ENCODE measurements around the gene CLRN1. TPM values are rescaled to one million over a fixed set of nuclear protein-coding genes. Genes with fewer than 3 reads are reported as not detected.

CLRN1 gene
- total RNA-seq, 1 experiment from 2014 or later = not detected

- no peak for DNase-seq (ENCODE audit: low spot score)
Measured at GRCh38 chr3:150975992-150976368, 3.5 kb upstream of the CLRN1 start.

- DNase-seq (ENCODE audit: low spot score) = no peak
Measured at GRCh38 chr3:150975086-150975991, 2.8 kb upstream of the CLRN1 start.

GRCh38 chr3:150970665-150971324 lies 1.7 kb downstream of the CLRN1 start:
- DNase-seq (ENCODE audit: low spot score) = peak; percentile 64

DNA sequence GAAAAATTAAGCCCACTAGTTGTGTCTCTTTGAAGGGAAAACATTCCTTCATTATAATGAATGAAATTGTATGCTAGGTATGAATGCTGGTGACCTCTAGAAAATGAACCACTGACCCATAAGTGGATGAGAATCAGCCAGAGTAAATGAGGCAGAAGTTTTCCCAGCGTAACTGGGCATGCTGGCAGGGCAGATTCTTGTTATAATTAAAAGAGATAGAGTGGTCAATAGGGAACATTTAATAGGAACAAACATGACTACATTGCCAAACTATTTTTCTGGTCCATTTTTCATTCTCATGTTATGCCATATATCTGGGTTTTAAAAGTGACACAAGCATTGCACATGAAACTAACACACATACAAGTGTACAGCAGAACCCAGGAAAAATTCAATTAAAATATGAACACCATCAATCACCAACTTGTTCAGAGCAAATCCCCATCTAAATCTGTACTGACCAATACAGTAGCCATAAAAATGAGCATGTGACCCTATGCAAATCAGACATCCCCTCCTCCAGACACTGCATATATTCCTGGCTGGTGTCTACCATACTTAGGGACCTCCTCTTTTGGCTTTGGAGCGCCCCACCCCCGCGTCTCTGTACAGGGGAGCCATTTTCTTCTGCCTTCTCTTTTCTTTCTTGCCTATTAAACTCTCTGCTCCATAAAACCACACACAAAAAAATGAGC lies 4.0 kb downstream of the CLRN1 start:
- DNase-seq (ENCODE audit: low spot score) = no peak

GRCh38 chr3:150965436-150965835 lies 7.1 kb downstream of the CLRN1 start:
- DNase-seq (ENCODE audit: low spot score) = no peak

- DNase-seq (ENCODE audit: low spot score) = no peak
Measured at GRCh38 chr3:150961949-150962348, 10.6 kb downstream of the CLRN1 start.

GRCh38 chr3:150960708-150961684 lies 11.5 kb downstream of the CLRN1 start:
- no peak for DNase-seq (ENCODE audit: low spot score)

DNA sequence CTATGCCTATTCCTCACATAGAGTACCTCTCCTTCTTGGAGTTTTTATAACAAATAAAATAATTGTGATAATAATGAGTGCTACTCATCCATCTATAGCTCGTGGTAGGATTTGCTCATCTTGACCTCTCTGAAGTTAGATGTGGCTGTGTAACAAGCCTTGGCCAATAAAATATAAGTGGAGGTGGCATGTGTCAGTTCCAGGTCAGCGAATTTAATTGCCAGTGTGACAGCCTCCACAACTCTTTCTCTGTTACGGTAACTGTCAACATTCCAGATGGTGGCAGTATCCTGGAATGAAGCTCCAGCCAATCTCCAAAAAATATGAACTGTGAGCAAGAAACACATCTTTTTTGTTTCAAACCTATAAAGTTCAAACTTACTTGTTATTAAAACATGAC lies 13.8 kb downstream of the CLRN1 start:
- no peak for DNase-seq (ENCODE audit: low spot score)

DNA sequence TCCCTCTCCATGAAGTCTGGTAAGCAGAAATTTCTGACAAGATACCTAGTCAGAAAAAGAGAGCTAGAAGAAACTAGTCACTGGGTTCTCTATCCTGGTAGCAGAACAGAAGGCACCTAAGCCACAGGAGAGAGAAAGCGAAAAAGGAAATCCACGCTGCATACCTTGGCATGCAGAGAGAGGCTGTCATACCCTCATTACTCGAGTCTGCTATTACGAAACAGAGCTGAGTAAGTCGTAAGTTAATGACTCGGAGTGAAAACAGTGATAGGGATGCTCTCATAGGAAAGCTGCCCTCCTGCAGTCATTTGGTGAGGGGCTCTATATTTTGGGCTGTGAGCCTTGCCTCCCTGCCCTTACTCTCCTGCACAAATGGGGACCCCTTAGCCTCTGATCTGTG lies 16.2 kb downstream of the CLRN1 start:
- peak; percentile 73 for DNase-seq (ENCODE audit: low spot score)

DNA sequence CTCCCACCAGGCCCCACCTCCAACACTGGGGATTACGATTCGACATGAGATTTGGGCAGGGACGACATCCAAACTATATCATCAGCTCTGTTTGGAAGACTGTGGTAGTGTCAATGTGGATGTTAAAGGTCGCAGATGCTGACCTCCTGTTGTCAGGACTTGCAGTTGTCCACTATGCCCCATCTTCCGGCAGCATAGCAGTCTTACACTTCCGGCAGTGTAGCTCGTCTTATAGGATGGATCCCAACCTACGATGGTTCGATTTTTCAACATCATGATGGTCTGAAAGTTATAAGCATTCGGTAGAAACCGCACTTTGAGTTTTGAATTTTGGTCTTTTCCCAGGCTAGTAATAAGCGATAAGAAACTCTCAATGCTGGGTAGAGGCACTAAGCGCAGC lies 20.6 kb downstream of the CLRN1 start:
- DNase-seq (ENCODE audit: low spot score) = no peak

- peak; percentile 79 for DNase-seq (ENCODE audit: low spot score)
Measured at GRCh38 chr3:150945226-150946032, 27.1 kb downstream of the CLRN1 start.

- DNase-seq (ENCODE audit: low spot score) = no peak
Measured at GRCh38 chr3:150942221-150942620, 30.3 kb downstream of the CLRN1 start.

GRCh38 chr3:150936693-150937092 lies 35.8 kb downstream of the CLRN1 start:
- no peak for DNase-seq (ENCODE audit: low spot score)

GRCh38 chr3:150933473-150933995 lies 39.0 kb downstream of the CLRN1 start:
- DNase-seq (ENCODE audit: low spot score) = no peak

DNA sequence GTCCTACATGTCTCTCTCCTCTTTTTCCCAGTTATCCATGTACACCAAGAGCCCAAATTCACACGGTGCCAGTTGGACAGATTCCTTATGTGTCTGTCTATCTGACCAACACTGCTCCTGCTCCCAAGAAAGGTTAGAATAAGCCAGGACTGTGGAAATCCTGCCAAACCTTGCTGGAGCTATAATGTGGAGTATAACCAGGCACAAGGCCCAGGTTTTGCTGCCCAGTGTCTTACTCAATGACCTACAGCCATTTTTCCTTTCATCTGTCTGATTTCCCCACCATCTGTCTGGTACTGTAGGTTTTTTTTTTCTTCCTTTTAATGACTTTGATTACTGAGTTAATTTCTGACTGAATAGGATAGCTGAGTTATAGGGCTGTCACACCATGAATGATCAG lies 40.8 kb downstream of the CLRN1 start:
- no peak for DNase-seq (ENCODE audit: low spot score)

GRCh38 chr3:150930839-150931238 lies 41.7 kb downstream of the CLRN1 start:
- DNase-seq (ENCODE audit: low spot score) = no peak

- DNase-seq (ENCODE audit: low spot score) = no peak
Measured at GRCh38 chr3:150928234-150928633, 44.3 kb downstream of the CLRN1 start.

DNA sequence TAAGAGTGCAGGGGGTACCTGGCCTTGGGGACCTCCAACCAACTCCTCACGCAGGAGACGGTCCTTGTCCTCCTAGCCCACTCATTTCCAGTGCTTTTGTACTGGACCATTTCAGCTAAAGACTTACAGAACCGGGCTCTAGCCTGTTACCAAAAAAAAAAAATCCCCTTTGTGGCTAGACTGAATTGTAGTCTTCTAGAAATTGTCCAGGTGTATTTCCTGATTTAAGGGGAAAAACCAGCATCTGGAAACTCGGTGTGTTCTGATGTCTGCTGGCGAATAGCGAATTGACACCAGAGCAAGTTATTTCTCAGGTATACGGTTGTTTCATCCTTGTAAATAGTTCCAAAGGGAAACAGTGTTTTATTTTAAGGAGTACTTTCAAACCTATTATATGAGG lies 46.2 kb downstream of the CLRN1 start:
- DNase-seq (ENCODE audit: low spot score) = no peak

GRCh38 chr3:150925751-150926201 lies 46.8 kb downstream of the CLRN1 start:
- peak; percentile 44 for DNase-seq (ENCODE audit: low spot score)

DNA sequence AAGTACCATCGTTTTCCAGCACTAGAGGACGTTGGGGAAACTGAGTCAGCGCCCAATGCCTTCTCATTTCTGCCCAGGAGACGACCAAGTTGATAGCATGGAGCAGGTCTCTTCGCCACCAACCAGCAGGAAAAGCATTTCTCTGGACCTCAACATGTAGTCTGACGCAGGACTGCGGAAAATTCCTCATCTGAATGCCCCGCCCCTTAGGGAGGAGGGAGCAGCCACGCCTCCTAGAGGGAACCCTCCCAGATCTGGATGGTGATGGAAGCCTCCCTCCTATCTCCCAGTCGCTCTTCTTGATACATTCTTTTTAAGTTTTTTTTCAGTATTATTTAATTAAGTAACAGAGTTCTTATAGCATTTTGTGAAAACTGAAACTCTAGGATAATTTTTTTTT lies 49.9 kb downstream of the CLRN1 start:
- DNase-seq (ENCODE audit: low spot score) = no peak

Data from H4 (cell line).